Measurements from ENCODE around the gene ARID3C.

Gene ARID3C

DNA sequence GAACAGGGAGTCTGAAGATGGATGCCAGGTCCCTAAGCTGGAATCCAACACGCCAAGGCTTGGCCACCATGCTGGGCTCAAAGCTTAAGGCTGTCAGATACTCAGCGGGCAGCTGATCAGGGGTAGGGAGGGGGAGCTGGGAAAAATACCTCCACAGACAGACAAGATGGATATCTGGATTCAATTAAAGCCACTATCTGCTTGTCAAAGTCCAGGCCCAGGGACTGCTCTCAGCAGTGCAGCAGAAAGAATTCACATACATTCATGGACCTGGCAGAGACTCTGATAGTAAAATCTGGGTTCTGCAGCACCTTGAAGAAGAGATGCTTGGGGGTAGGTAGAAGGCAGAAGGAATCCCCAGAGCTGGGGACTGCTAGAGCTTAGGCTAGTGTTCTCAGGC lies 13.7 kb downstream of the ARID3C start:
- TF ChIP-seq, protein P1, sequence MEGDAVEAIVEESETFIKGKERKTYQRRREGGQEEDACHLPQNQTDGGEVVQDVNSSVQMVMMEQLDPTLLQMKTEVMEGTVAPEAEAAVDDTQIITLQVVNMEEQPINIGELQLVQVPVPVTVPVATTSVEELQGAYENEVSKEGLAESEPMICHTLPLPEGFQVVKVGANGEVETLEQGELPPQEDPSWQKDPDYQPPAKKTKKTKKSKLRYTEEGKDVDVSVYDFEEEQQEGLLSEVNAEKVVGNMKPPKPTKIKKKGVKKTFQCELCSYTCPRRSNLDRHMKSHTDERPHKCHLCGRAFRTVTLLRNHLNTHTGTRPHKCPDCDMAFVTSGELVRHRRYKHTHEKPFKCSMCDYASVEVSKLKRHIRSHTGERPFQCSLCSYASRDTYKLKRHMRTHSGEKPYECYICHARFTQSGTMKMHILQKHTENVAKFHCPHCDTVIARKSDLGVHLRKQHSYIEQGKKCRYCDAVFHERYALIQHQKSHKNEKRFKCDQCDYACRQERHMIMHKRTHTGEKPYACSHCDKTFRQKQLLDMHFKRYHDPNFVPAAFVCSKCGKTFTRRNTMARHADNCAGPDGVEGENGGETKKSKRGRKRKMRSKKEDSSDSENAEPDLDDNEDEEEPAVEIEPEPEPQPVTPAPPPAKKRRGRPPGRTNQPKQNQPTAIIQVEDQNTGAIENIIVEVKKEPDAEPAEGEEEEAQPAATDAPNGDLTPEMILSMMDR (IDR thresholded peaks at IDR 0.05; ENCODE audit: insufficient read depth, low read depth, low read length, missing control alignments): no peak
- DNase-seq (ENCODE audit: low read depth): no peak
- H3K4me3 ChIP-seq (ENCODE audit: low read depth, low read length): no peak overlapping the region

DNA sequence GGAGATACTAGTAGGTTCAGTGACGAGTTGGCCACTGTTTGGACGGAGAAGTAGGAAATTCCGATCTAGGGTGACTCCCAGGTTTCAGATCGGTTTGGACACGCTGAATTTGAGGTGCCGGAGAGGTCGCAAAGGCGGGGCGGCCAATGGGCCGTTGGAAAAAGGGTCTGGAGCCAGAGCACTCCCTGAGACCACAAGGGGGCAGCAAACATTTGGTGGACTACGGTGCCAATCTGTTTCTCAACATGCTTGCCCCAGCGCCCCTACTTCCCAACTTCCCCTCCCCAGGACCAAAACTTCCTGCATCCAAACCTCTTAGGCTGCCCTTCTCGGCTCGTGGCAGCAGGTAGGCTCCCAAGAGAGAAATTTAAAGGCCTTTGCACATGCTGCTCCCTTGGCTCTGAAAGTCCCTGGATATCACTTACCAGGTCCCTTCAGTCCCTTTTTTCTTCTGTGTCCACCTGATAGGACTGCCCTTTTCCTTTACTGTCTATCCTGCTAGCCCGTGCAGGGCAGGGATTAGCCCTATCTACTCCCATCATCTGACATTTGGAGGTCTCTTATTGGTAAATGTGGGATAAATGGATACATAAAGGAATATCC lies 16.0 kb downstream of the ARID3C start:
- TF ChIP-seq, protein P1 (IDR thresholded peaks at IDR 0.05; ENCODE audit: insufficient read depth, low read depth, low read length, missing control alignments): peak; percentile 77
- DNase-seq (ENCODE audit: low read depth): peak; percentile 79
- peak overlapping the region; percentile 99 for H3K4me3 ChIP-seq (ENCODE audit: low read depth, low read length)

DNA sequence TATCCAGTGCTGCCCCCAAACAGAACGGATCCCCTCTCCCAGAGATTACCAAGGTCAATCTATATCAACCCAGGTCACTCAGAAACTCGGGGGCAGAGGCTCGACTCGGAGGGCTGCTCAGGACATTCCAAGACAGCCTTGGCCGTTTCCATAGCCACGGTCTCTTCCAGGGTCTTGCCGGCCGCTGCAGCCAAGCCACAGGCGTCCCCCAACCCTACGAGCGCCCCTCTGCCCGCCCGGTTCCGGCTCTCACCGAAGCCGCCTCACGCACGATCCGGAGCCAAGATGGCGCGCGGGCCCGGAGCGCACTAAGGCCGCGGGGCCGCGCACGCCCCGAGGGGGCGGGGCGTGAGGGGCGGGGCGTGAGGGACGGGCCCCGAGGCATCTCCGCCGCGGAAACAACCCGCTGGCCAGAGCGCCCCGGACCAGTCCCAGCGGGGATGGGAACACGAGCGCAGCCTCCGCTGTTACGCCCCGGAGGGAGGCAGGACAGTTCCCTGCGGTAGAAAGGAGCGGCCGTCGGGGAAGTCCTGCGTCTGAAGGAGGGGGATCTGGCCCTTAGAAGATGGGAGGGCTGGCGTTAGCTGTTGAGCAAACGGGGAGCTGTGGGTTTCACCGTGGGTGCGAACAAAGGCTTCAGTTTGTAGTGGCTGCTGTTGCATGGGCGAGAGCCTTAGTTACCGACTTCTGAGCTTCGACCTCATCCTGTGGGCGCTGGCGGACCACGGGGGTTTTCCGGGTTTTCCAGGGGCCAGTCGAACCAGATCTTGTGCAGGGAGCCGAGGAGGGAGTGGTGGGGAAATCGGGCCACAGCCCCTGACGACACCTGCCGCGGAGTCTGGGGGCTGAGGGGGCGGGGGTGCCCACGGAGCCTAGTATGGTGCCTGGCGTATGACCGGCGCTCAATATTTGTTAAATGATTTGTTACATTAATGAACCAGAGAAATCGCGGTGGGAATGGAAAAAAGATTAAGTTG lies 16.8 kb downstream of the ARID3C start, which contains the start of gene RPP25L:
Gene RPP25L, minus strand, starts transcription at position 287 of the 977 bp plus-strand sequence. CDS start 801 bp downstream, outside the sequence.
- TF ChIP-seq, protein P1 (IDR thresholded peaks at IDR 0.05; ENCODE audit: insufficient read depth, low read depth, low read length, missing control alignments): no peak
- peak within 1 kb of the TSS; percentile 99 for H3K4me3 ChIP-seq (ENCODE audit: low read depth, low read length)
- DNase-seq (ENCODE audit: low read depth): peak; percentile 90

GRCh38 chr9:34611251-34611810 lies 17.5 kb downstream of the ARID3C start:
- DNase-seq (ENCODE audit: low read depth): no peak
- TF ChIP-seq, protein P1 (IDR thresholded peaks at IDR 0.05; ENCODE audit: insufficient read depth, low read depth, low read length, missing control alignments): no peak
- peak overlapping the region; percentile 99 for H3K4me3 ChIP-seq (ENCODE audit: low read depth, low read length)

DNA sequence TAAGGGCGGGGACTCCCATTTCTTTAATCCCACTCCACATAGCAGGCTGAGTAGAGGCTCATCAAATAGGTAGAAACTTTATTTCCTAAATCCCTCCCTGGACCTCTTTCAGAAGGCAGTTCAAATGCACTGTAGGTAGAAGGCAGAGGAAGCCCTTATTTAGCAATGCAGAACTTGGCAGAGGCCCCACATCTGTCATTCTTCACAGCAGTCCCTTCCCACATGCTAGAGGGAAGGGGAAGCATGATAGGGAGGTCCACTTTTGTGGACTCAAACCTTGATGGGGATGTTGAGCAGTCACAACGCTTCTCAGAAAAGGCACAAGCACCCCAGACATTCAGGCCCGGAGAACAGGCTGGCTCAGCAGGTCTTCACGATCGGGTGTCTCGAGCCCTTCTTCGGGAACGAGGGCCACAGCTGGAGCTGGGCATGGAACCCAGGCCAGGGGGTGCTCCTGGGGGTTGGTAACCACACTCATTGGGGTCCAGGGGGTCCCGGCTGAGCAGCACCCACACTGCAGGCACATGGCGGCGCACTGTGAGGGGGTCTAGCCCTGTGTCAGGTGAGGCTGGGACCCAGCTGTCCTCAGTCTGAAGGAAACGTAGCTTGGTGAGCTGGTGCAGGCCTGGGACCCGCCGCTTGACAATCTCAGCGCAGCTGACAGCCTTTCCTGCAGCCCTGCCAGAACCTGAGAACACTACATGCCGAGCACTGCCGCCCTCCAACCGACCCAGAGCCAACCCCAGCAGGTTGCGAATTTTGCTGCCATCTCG lies 18.2 kb downstream of the ARID3C start:
- H3K4me3 ChIP-seq (ENCODE audit: low read depth, low read length): peak overlapping the region; percentile 99
- TF ChIP-seq, protein P1 (IDR thresholded peaks at IDR 0.05; ENCODE audit: insufficient read depth, low read depth, low read length, missing control alignments): no peak
- DNase-seq (ENCODE audit: low read depth): no peak

GRCh38 chr9:34607331-34607730 lies 21.5 kb downstream of the ARID3C start:
- no peak overlapping the region for H3K4me3 ChIP-seq (ENCODE audit: low read depth, low read length)
- no peak for DNase-seq (ENCODE audit: low read depth)
- TF ChIP-seq, protein P1 (IDR thresholded peaks at IDR 0.05; ENCODE audit: insufficient read depth, low read depth, low read length, missing control alignments): no peak
